Measurements from ENCODE around the gene SV2C. TPM values are rescaled to one million over a fixed set of nuclear protein-coding genes. Genes with fewer than 3 reads are reported as not detected.

The SV2C gene
- total and polyA plus RNA-seq, 4 donors: under 0.01 to 0.04 (median 0.03) TPM; not detected in 1

DNA sequence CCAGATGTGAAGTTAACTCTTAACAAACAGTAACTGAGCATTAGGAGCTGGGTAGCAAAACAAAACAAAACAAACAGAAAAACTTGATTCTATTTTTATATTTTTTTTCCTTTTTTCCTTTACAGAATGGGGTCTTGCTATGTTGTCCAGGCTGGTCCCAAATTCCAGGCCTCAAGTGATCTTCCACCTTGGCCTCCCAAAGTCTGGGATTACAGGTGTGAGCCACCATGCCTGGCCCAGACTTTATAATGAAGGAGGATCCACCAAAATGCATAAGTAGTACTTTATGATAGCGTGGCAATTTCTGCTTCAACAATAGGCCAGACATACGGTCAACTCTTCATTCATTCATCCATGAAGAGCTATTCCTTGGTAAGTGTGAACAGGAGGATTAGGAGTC, 314.0 kb downstream of the SV2C start:
- Histone ChIP-seq H3K27ac (ENCODE audit: low read depth in 1 of 2, low read length in 2 of 2) (no peak overlapping the region), H3K36me3 (ENCODE audit: control insufficient read depth in 4 of 4, insufficient read depth in 3 of 4, low read depth in 1 of 4, low read length in 3 of 4) (no peaks in the 10 kb centered on the region), H3K4me3 (ENCODE audit: low read depth in 1 of 3, low read length in 3 of 3) (no peak overlapping the region), H3K4me1 (ENCODE audit: control insufficient read depth in 4 of 4, insufficient read depth in 4 of 4, low read length in 3 of 4) (peaks cover 0 to 8% (median 4%) of the 10 kb centered on the region in 4 donors), H3K9me3 (ENCODE audit: control insufficient read depth in 4 of 4, low read length in 3 of 4) (no peaks in the 10 kb centered on the region), H3K9ac (ENCODE audit: low read depth in 1 of 2, low read length in 2 of 2) (no peak overlapping the region), H3K27me3 (ENCODE audit: control insufficient read depth in 4 of 4, insufficient read depth in 4 of 4, low read length in 3 of 4) (no peaks in the 10 kb centered on the region)
- DNase-seq (ENCODE audit: low spot score): no peak
- WGBS: 94% methylated on average over 2 of the region's 2 CpGs
- TF ChIP-seq YY1 (IDR thresholded peaks at IDR 0.05): no peak
- TF ChIP-seq RAD21 (IDR thresholded peaks at IDR 0.05): no peak
- TF ChIP-seq EGR1 (IDR thresholded peaks at IDR 0.05; ENCODE audit: low read depth in 2 of 2): no peak
- TF ChIP-seq, protein P1, sequence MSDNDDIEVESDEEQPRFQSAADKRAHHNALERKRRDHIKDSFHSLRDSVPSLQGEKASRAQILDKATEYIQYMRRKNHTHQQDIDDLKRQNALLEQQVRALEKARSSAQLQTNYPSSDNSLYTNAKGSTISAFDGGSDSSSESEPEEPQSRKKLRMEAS (IDR thresholded peaks at IDR 0.05): no peak
- no peak for TF ChIP-seq GABPA (IDR thresholded peaks at IDR 0.05 in 1 of 2, conservative IDR thresholded peaks at IDR 0.05 in 1 of 2)
- no peak for TF ChIP-seq NR2F2 (IDR thresholded peaks at IDR 0.05)
- TF ChIP-seq, protein P2, sequence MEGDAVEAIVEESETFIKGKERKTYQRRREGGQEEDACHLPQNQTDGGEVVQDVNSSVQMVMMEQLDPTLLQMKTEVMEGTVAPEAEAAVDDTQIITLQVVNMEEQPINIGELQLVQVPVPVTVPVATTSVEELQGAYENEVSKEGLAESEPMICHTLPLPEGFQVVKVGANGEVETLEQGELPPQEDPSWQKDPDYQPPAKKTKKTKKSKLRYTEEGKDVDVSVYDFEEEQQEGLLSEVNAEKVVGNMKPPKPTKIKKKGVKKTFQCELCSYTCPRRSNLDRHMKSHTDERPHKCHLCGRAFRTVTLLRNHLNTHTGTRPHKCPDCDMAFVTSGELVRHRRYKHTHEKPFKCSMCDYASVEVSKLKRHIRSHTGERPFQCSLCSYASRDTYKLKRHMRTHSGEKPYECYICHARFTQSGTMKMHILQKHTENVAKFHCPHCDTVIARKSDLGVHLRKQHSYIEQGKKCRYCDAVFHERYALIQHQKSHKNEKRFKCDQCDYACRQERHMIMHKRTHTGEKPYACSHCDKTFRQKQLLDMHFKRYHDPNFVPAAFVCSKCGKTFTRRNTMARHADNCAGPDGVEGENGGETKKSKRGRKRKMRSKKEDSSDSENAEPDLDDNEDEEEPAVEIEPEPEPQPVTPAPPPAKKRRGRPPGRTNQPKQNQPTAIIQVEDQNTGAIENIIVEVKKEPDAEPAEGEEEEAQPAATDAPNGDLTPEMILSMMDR (IDR thresholded peaks at IDR 0.05; ENCODE audit: low read depth, low read length, missing input control): no peak
- no peak for TF ChIP-seq HNF4A (conservative IDR thresholded peaks at IDR 0.05)
- no peak for TF ChIP-seq JUND (IDR thresholded peaks at IDR 0.05)
- TF ChIP-seq TAF1 (conservative IDR thresholded peaks at IDR 0.05): no peak
- TF ChIP-seq, protein P3, sequence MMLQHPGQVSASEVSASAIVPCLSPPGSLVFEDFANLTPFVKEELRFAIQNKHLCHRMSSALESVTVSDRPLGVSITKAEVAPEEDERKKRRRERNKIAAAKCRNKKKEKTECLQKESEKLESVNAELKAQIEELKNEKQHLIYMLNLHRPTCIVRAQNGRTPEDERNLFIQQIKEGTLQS (IDR thresholded peaks at IDR 0.05): no peak
- TF ChIP-seq SP1 (IDR thresholded peaks at IDR 0.05): no peak
- no peak for TF ChIP-seq RXRA (IDR thresholded peaks at IDR 0.05)
- TF ChIP-seq, protein P4, sequence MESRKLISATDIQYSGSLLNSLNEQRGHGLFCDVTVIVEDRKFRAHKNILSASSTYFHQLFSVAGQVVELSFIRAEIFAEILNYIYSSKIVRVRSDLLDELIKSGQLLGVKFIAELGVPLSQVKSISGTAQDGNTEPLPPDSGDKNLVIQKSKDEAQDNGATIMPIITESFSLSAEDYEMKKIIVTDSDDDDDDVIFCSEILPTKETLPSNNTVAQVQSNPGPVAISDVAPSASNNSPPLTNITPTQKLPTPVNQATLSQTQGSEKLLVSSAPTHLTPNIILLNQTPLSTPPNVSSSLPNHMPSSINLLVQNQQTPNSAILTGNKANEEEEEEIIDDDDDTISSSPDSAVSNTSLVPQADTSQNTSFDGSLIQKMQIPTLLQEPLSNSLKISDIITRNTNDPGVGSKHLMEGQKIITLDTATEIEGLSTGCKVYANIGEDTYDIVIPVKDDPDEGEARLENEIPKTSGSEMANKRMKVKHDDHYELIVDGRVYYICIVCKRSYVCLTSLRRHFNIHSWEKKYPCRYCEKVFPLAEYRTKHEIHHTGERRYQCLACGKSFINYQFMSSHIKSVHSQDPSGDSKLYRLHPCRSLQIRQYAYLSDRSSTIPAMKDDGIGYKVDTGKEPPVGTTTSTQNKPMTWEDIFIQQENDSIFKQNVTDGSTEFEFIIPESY (IDR thresholded peaks at IDR 0.05): no peak
- TF ChIP-seq FOXA1 (IDR thresholded peaks at IDR 0.05): no peak
- no peak for TF ChIP-seq HNF4G (IDR thresholded peaks at IDR 0.05)
- TF ChIP-seq FOXA2 (IDR thresholded peaks at IDR 0.05): no peak
- TF ChIP-seq, protein P5, sequence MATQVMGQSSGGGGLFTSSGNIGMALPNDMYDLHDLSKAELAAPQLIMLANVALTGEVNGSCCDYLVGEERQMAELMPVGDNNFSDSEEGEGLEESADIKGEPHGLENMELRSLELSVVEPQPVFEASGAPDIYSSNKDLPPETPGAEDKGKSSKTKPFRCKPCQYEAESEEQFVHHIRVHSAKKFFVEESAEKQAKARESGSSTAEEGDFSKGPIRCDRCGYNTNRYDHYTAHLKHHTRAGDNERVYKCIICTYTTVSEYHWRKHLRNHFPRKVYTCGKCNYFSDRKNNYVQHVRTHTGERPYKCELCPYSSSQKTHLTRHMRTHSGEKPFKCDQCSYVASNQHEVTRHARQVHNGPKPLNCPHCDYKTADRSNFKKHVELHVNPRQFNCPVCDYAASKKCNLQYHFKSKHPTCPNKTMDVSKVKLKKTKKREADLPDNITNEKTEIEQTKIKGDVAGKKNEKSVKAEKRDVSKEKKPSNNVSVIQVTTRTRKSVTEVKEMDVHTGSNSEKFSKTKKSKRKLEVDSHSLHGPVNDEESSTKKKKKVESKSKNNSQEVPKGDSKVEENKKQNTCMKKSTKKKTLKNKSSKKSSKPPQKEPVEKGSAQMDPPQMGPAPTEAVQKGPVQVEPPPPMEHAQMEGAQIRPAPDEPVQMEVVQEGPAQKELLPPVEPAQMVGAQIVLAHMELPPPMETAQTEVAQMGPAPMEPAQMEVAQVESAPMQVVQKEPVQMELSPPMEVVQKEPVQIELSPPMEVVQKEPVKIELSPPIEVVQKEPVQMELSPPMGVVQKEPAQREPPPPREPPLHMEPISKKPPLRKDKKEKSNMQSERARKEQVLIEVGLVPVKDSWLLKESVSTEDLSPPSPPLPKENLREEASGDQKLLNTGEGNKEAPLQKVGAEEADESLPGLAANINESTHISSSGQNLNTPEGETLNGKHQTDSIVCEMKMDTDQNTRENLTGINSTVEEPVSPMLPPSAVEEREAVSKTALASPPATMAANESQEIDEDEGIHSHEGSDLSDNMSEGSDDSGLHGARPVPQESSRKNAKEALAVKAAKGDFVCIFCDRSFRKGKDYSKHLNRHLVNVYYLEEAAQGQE (IDR thresholded peaks at IDR 0.05): no peak

All from liver (tissue), 9 donors.